ENCODE measurements around the gene AMPD1.

AMPD1 gene

DNA sequence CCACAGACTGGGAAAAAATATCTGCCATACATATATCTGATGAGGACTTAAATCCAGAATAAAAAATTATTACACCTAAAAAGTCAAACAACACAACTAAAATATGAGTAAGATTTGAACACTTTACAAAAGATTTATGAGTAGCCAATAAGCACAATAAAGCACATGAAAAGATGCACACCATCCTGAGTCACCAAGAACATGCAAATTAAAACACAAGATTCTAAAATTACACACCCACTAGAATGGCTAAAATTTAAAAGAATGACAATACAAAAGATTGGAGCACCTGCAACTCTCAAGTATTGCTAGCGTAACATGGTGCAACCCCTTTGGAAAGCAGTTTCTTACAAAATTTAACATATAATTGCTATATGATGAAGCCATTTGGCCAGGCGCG is 56.4 kb downstream of the AMPD1 start:
- no peak for DNase-seq (ENCODE audit: low read depth in 2 of 2)

DNA sequence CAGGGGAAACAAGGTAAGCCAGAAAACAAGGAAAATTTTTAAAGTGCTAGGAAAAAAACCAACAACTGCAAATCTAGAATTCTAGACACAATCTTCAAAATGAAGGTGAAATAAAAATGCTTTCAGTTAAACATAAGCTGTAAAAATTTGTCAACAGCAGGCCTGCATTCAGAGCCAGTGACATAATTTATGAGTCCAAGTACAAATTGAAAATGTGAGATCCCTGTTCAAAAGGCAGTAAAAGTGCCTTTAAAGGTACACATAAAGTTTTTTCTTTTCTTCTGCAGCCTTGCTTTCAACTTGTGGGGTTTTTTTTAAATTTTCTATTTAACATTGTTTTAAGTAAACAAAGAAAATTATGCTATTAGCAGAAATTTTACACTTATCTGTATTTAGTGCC is 62.9 kb downstream of the AMPD1 start:
- DNase-seq (ENCODE audit: low read depth in 2 of 2): no peak

DNA sequence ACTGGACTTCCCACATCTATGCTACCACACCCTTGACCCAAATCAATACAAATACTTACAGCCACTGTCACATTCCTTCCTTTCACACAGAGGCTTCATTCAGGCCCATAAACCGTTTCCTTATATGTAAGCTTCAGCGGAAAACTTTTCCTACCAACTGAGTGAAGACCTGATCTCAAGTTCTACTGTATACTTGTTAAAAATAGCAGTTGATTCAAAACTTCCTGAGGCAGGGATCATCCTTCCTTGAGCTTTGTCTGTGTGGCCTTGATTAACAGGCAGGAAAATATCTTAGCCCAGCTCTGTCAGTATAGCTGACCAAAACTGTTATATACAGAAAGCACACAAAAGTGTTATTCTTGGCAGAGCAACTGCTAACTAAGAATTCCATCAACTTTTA is 68.2 kb downstream of the AMPD1 start:
- no peak for DNase-seq (ENCODE audit: low read depth in 2 of 2)

DNA sequence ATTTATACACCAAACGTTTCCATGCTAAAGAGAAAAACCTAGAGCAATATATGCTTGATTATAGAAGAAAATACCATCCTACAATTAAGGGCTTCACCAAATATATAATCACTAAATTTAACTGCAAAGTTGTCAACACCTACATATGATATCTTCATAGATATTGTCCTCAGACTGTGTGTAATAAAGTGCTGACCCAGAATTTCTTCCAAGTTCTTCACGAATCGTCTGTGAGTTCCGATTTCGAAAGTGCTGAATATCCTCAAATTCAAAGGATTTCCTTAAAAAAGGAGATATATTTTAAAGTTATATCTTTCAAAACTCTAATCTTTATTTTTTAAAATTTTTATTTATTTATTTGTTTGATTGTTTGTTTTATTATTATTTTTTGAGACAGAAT is 72.0 kb downstream of the AMPD1 start:
- no peak for DNase-seq (ENCODE audit: low read depth in 2 of 2)
